ENCODE data around the gene YKT6.
A peak's percentile ranks its signal among the peaks of the same experiment; 100 is the strongest.
"Not testable (repeated sequence)": the region's sequence is repeated elsewhere in the genome, so short reads cannot be mapped to it uniquely, and the experiment has no call there.

Gene YKT6

DNA sequence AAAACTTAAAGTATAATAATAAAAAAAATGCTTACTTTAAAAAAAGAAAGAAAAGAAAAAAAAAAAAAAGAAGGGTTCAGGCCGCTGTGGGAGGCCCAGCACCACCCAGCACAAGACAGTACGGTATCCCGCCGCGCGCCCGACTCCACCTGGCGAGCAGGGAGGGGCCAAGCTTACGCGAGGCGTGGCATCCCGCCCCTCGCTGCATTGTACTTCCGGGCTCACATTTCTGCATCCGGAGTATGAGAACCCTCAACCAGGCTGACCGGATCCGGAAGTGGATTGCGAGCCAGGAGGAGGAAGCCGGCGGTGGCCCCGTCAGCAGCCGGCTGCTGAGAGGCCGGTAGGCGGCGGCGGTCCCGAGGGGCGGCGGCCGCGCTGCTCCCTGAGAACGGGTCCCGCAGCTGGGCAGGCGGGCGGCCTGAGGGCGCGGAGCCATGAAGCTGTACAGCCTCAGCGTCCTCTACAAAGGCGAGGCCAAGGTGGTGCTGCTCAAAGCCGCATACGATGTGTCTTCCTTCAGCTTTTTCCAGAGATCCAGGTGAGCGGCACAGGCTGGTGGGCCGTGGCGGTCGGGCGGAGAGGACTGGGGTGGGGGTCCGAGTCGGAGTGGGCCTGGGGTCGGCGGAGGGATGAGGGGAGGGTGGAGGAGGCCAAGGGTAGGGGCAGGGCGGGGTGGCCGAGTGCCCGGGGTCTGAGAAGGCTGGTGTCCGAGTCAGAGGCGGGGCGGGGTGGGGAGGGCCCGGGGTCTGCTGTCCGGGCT is at the start of gene YKT6:
Gene YKT6, plus strand, starts transcription at position 280 of the 763 bp plus-strand sequence. Its CDS starts 158 bp downstream, at position 438.
- peak; percentile 95 for DNase-seq

DNA sequence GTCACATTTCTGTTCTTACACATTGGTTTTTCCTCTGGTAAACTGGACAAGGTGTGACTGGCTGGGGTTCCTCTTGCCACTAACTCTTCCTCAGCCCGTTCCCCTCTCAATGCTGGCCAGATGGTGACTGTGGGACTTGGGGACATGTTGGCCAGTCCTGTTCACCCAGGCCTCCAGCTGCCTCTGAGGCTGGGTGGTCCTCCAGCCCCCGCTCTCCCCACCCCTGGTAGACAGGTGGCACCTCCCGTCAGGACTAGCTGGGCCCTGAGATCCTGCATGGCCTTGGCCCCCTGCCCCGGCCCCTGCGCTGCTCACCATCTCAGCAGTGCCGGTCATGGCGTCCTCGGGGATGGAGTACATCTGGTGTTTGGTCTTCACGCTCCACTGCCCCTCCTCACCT is 48.8 kb upstream of the YKT6 start:
- no peak for DNase-seq

DNA sequence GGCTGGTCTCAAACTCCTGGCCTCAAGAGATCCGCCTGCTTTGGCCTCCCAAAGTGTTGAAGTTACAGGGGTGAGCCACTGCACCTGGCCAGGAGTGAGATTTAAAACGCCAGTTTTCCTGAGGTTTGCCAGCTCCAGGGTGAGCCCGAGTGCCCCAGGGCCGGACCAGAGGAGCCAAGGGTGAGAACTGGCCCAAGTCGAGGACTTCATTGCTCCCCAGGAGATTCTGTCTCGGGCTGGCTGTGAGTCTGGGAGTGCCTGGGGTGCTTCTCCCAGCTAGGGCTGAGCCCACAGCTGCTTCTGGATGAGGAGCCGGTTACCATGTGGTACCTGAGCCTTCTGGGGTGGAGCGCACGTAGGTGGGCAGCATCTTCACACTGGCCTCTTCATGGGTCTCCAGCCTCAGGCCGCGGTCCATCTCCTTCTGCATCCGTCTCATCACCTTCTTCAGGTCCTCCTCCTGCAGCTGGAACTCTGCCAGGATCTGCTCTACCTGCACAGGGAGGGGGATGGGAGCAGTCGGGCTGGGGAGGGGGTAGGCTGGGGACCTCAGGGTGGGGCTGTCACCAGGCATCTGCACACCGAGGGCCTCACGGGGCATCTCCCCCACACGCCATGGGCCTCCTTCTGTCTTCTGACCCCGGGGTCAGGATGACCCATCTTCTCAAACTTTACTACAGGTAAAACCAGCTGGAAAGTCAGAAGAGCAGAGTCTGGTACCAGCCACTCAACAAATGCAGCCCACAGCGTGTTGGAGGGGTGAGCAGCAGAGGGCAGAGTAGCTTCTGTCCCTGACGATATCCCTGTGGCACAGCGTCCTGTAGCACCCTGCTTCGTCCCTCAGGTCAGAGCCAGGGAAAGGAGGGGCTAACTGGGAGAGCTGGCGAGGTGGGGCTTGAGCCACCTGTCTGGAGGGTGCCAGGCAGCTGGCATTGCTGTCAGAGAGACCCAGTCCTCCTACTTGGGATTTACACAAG is 47.5 kb upstream of the YKT6 start:
- DNase-seq = no peak

DNA sequence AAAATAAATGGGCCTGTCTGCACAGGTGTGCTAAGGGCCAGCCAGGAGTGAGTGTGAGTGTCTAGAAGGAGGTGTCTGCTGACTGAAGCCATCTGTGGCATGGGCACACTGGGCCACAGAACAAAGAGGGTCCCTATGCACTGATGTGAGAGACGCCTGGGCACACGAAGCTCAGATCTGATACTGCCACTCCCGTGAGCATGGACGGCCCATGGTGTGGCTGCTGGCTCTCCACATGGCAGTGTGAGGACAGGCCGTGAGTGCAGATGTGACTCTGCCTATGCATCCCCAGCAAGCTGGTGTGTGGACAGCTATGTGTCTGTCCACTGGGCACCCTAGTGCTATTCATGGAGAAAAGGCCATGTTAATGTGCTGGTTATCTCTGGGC is 46.8 kb upstream of the YKT6 start:
- DNase-seq = no peak

DNA sequence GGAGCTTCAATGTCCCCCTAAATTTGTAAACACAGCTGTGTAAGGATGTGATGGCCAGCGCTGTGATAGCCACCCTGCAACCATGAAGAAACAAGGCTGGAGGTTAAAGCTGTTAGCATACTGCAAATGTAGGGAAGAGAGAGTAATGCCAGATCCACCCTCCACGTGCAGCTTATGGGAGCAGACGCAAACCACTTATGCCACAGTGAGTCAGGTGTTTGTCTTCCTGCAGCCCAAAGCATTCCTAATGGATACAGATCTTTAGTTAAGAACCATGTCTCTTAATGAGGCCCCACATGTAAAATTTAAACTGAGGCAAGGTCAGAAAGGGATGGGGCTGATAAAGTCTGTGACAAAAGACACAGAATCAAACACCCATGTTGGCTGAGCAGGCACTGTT is 46.1 kb upstream of the YKT6 start:
- no peak for DNase-seq

DNA sequence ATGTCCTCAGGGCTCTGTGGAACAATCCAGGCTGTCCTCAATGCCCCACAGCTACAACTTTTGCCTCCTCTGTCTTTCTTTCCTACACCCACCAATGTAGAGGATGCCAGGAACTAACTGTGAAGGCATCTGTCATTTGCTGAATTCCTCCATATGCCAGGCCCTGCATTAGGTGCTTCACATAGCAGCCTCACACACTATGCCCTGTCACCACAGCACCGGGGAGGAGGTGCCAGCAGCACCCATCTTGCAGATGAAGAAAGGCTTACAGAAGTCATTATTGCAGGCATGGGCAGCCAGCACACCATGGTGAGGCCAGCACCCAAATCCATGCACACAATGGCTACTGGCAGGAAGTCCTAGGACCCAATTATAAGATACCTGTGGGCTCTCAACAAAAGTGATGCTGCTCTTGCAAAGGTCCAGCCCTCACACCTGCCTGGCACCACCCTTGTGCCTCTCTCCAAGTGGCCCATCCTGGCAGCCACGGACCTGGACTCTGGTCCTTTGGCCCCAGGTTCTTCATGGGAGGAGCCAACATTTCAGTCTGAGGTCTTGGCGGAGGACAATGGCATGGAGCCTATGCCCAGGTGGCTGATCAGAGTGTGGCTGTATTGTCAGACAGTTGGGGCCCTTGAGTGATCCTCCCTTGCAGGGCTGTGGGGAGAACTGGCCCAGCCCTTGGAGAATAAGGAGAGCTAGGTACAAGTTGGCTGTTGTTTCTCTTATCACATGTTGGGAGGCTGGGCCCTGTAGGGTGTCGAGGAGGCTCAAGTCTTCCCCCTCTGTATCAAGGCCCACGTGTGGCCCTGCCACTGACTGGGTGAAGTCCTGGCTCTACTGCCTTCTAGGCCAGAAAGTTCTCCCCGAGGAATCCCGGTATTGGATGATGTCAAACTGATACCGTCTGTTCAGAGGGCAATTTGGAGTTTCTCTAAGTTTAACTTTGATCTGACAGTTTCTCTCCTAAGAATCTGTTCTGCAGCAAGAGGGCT is 45.3 kb upstream of the YKT6 start:
- no peak for DNase-seq

DNA sequence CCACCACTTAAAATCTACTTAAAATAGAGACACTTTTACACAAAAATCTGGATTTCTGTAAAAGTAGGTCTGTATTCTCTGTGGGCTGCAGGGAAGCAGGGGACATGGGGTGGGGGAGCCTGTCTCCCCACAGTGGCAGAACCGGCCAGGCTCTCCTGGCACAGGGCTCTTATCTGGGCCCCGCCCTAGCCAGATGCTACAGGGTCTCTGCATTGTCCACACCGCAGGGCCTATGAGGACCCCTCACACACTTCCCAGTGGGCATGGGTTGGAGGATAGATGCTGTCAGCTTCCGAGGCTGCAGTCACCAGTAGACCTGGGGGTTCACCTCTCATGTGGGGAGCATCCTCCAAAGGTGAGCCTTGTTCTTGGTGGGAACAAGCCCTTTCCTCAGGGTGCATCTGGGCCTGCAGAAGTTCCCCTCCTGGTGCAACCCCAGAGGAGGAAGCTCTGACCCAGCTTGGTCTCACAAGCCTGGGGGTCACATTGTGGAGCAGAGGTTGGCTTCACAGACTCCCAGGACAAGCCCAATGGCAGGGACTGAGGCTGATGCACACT is 44.2 kb upstream of the YKT6 start:
- DNase-seq = no peak

DNA sequence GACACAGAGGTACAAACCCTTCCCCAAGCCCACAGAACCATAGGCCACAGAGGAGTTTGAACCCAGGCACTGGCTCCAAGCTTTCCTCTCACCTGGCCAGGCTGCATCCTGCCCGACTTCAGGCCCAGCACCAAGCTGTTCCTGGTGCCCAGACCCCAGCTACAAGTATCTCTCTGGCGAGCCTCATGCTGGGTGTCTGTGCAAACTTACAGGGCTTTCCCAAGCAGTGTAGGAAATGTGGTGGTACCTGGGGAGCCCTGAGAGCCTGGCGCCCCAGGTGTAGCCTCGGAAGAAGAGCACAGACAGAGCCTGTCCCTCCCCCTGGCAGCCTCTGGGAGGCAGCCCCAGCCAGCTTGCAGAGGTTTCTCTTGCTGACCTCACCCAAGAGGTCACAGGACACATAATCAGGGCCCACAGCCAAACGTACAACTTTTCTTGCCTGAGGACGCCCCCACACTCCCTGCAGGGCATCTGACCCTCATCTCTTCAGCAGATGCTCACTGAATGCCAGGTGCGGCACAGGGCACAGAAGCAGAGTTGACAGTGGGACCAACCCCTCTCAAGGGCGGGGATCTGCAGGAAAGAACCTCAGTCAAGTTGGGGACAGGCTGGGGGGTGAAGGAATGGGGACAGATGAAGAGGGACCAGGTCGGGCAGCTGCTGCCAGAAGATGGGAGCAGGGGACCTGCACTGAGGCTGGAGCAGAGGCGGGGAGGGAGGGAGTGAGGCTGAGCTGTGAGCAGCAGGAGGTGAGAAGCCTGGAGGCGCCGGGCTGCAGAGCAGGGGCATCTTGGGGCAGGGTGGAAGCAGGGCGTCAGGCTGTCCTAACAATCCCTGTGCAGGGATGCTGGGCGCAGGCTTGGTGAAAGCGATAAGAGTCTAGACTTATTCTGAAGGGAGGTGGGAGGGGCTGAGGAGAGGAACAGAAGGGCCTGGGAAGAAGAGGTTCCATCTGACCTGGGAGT is 43.4 kb upstream of the YKT6 start:
- no peak for DNase-seq

DNA sequence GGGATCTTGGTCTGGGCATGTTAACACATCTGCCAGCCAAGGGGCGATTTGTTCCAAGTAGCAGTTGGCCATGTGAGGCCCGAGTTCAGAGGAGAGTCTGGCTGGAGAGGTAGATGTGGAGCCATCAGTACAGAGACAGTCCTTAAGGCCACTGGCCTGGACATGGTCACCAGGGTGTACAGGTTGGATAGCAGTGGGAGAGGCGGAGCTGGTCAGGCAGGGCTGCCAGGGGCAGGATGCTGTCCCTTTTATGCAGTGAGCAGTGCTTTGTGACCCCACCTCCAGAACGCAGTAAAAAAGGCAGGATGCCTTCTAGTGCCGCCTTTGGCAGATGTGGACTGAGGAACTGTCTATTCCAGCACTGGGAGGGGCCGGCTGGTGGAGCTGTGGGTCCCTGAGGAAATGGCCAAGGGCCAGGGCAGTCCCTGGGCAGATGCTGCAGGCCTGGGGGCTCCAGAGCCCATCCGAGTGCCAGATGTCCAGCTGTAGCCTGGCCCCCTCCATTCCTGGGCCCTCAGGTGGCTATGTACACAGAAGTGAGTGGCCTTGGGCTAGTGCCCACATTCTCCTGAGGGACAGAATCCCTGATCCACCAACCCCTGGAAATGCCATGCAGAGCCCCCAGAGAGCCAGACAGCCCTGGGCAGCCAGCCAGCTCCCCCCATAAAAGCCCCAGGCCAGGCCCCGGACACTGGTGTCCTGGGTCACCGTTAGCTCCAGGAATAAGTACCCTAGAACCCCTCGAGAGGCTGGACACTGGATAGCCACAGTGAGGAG is 42.5 kb upstream of the YKT6 start:
- no peak for DNase-seq

DNA sequence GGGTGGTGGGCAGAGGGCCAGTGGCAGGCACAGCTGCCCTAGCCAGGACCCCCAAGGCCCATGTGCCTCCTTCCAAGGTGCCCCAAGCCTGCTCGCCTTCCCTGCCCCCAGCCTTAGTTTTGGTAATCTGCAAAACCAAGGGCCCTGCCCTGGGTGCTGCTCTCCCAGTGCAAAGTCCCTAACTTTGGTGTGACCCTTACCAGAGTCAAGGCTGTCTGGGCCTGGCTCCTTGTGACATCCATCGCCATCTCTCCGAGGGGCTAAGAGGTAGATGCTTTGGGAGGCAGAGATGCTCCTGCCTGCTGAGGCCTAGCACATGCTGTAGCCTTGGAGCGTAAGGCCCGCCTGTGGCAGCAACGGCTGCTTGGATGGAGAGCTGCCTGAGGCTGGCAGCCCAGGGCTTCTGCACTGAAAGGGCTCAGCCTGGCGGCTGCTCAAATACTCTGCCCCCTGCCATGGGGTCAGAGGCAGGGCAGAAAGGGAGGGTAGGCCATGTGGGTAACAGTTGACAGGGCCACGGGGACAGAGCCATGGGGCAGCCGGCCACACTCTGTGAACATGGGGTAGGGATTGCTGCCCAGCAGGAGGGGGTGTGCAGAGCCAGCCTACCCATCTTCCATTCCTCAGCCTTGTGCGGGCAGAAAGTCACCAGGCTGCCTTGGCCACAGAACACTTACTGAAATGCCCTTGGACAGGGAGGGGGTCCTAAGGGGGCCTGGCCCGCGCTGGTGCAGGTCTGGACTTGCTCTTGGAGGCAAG is 41.7 kb upstream of the YKT6 start:
- DNase-seq = no peak

DNA sequence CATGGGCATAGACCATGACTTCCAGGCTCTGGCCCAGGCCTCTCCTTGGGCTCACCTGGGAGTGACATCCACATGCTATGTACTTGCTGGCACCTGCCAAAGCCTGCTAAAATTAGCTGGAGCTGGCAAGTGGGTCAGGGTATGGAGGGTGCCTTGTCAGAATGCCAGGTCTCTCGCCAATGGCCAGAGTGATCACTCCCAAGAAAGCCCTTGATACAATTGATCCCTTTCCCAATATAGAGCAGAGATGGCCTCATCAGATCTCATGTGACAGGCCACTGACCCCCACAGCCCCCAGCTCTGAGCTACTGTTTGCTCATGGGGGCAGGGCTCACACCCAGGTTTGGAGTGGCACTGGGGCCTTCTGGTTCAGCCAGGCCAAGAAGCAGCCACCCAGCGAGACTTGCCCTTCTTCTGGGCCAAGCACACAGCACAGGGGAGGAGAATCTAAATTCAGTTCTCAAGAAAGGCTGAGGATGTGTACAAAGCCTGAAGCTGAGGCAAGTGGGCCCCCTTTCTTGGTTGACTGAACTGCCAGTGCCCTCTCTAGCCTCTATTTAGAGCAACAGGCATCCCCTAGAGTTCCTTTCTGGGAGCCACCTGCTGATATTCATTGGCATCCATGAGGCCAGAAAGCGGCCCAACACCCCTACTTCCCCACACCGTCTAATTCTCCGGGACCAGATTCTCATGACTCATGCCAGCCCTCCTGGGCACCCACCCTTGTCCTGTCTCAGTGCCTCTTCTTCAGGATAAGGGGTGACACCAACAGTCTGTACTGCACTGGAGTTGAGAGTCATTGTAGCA is 40.8 kb upstream of the YKT6 start:
- no peak for DNase-seq

DNA sequence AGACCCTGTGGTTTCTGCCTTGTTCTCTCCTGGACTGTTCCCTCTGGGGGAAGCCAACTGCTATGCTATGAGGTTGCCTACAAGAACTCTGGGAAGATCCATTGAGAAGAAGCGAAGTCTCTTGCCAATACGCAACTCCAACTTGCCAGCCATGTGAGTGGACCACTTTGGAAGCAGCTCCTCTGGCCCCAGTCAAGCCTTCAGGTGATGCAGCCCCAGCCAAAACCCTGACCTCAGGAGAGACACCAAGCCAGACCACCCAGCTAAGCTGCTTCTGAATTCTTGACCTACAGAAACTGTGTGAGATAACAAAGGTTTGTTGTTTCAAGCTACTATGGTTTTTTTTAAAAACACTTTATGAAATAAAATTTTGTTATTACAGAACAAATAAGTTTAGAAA is 39.4 kb upstream of the YKT6 start:
- DNase-seq = no peak

DNA sequence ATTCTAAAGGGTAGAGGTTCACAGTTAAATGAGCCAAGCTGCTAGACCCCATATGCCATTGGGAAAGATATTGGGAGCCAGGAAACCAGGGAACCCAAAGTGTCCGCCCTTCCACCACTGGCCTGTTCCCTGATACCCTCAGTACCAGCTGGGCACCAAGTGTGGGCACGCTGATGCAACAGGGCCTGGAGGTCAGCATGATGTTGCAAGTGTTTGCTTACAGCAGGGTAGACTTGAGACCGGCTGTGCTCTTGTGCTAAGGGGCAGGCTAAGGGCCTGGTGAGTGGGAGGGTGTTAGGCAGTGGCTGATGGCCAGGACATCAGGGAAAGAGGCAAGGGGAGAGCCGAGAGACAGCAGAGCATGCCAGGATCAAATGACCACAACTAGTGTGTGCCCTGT is 38.6 kb upstream of the YKT6 start:
- no peak for DNase-seq

DNA sequence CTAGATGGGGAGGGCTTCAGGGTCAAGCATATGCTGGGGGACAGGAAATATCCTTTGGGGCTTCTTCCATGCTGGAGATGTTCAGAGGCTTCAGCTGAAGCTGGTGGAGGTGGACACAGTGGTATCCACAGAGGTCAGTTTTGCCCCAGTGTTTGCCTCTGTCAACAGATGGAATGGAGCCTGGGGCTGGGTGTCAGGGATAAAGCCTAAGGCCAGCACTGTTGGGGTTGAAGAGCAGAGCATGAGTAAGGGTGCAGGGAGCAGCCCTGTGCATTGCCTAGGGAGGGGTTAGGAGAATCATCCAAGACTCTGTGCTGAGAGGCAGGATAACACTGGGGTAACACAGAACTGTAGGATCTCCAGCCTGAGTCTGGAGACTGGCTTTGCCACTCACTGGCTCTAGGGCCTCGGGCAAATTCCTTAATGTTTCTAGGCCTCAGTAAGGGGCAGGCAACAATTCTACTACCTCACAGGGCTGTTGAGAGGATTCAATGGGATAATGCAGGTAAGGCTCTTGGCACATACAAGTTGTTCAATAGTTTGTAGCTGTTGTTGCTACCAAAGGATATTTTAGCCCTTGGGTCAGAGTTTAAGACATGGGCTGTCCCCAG is 37.9 kb upstream of the YKT6 start:
- no peak for DNase-seq

DNA sequence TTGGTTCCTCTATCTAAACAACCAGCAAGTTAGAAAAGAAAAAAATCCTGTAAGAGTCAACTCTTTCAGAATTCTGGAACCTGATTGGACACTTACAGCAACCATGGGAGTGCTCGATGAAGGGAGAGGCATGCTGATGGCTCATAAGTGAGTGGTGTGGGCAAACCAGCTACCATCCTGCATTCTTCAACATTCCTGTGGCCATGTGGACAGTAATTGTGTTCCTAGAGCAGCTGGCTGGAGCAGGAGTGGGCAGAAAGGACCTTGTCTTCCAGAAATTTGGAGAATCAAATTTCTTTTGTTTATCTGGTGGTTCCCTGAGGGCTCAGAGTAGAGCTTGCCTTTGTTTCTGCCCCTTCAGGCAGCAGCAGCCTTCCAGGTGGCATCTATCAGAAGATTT is 37.2 kb upstream of the YKT6 start:
- no peak for DNase-seq

DNA sequence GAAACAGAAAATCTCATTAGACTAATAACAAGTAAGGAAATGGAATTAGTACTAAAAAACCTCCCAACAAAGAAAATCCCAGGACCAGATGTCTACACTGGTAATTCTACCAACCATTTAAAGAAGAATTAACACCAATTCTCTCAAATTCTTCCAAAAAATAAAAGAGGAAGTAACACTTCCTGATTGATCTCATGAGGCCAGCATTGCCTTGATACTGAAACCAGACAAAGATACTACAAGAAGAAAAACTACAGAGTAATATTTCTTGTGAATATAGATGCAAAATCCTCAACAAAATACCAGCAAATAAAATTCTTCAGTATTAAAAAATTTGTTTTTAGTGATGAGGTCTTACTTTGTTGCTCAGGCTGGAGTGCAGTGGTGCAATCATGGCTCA is 32.9 kb upstream of the YKT6 start:
- no peak for DNase-seq

DNA sequence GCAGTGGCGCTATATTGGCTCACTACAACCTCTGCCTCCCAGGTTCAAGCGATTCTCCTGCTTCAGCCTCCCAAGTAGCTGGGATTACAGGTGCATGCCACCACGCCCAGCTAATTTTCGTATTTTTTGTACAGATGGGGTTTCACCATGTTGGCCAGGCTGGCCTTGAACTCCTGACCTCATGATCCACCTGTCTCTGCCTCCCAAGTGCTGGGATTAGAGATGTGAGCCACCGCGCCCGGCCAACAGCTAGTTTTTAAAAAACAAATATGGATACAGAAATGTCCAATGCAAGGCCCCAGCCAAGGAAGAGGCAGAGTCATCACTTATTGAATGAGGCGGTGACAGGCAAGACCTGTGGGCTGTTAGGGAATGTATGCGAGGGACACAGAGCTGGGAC is 28.9 kb upstream of the YKT6 start:
- DNase-seq = not testable (repeated sequence)

DNA sequence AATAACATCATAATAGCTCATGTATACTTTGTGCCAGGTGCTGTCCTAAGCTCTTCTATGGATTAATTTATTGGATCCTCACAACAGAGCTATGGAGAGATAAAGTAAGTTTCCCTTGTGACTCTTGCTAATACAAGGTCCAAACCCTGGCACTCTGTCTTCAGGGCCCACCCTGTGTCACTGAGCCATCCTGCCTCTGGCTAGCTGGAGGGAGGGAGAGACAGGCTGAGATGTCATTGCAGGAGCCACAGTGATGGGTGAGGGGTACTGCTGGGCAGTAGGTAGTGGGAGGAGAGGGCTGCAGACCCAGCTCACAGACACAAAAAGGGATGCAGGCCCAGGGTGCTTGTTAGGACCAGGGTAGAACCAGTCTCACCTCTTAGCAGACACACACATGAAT is 28.4 kb upstream of the YKT6 start:
- no peak for DNase-seq

Data from NCI-H1048 (cell line).